Gastroesophageal sphincter (tissue), 3 donors: ENCODE data around the gene ADD1.

ENCODE experiments used
- POLR2A ChIP-seq, 2 donors: fragments of 450-650 bp; IDR thresholded peaks; one replicate each; pipeline ENCODE4 v1.6.1; 2017; ENCODE audit warnings: antibody characterized with exemption in 2 of 2, mild to moderate bottlenecking in 2 of 2, moderate library complexity in 1 of 2
- POLR2AphosphoS5 ChIP-seq: sonication (generic); formaldehyde crosslinking; IDR thresholded peaks from one replicate; pipeline ENCODE4 v1.6.1; 2017; ENCODE audit warnings: antibody characterized with exemption
- TF ChIP-seq, protein P1 (sequence below), 4 experiments: fragments of 200-600 bp in 2 of 4; fragments of 450-650 bp in 2 of 4; sonication (generic) in 1 of 4; IDR thresholded peaks; one replicate each; pipeline ENCODE4 v1.5.1; 2017 to 2019; ENCODE audit warnings: antibody characterized with exemption in 4 of 4, mild to moderate bottlenecking in 2 of 4, moderate library complexity in 2 of 4

DNA sequence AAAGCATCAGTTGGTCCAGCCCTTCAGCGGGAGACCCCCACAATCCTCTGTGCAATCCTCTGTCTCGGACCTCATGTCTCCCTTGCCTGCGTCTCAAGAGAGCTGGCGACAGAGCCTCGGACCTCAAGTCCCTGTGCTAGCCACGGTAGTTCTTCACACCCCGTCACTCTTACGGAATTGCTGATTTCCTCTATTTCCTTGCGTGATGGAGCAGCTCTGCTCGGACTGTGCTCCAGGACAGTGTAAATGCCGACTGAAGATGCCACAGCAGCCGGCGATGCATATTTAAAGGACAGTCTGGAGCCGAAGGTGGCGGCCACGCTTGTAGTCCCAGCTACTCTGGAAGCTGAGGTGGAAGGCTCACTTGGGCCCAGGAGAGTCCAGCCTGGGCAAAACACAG is 121.6 kb downstream of the ADD1 start:
- TF ChIP-seq, protein P1, sequence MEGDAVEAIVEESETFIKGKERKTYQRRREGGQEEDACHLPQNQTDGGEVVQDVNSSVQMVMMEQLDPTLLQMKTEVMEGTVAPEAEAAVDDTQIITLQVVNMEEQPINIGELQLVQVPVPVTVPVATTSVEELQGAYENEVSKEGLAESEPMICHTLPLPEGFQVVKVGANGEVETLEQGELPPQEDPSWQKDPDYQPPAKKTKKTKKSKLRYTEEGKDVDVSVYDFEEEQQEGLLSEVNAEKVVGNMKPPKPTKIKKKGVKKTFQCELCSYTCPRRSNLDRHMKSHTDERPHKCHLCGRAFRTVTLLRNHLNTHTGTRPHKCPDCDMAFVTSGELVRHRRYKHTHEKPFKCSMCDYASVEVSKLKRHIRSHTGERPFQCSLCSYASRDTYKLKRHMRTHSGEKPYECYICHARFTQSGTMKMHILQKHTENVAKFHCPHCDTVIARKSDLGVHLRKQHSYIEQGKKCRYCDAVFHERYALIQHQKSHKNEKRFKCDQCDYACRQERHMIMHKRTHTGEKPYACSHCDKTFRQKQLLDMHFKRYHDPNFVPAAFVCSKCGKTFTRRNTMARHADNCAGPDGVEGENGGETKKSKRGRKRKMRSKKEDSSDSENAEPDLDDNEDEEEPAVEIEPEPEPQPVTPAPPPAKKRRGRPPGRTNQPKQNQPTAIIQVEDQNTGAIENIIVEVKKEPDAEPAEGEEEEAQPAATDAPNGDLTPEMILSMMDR (IDR thresholded peaks at IDR 0.05), result no peak
- TF ChIP-seq POLR2AphosphoS5 (no peak), POLR2A (IDR thresholded peaks at IDR 0.05) (no peak)
